B cell (primary cell): ENCODE measurements around the gene KLHL25. TPM values are rescaled to one million over a fixed set of nuclear protein-coding genes. Genes with fewer than 3 reads are reported as not detected.
"Not testable (repeated sequence)": the region's sequence is repeated elsewhere in the genome, so short reads cannot be mapped to it uniquely, and the experiment has no call there.

Experiments used
- ATAC-seq: fragments of 200-7000 bp; cut with Tn5 transposase; one replicate; pipeline ENCODE4 v1.10.0; 2021; ENCODE audit warnings: low read depth, mild to moderate bottlenecking, moderate number of reproducible peaks, moderate library complexity
- CTCF ChIA-PET: fragments of 350-600 bp; sonication (Branson Sonifier 250); formaldehyde crosslinking; loops from one replicate; lab custom pipeline; 2021; ENCODE audit warnings: antibody characterized with exemption, inconsistent platforms; lab: Charles Lee
- POLR2A ChIA-PET: fragments of 350-600 bp; sonication (Branson Sonifier 250); formaldehyde crosslinking; loops from one replicate; lab custom pipeline; 2021; ENCODE audit warnings: antibody characterized with exemption; lab: Charles Lee
- DNase-seq: peaks from one replicate; pipeline ENCODE4 v3.0.0; 2013
- H2AFZ ChIP-seq: 2 replicates; pipeline ENCODE4 v1.6.1; 2012; ENCODE audit warnings: mild to moderate bottlenecking, low read depth, low read length; ENCODE audit not compliant: insufficient read depth, poor library complexity, severe bottlenecking
- H3K27ac ChIP-seq, 2 donors: 1 replicate in 1 of 2; 2 replicates in 1 of 2; pipeline ENCODE4 v1.5.1; 2012 to 2013; ENCODE audit warnings: low read length in 2 of 2, mild to moderate bottlenecking in 2 of 2, moderate library complexity in 1 of 2
- H3K27me3 ChIP-seq, 4 experiments: fragments of 200-600 bp in 1 of 4; sonication (generic) in 1 of 4; replicated peaks in 1 of 4; 1 replicate in 2 of 4; 2 replicates in 2 of 4; pipeline versions ENCODE4 v1.6.1 to v1.7.0; 2013 to 2016; ENCODE audit warnings: low read length in 3 of 4, mild to moderate bottlenecking in 2 of 4, mixed read lengths in 1 of 4, moderate library complexity in 1 of 4; ENCODE audit not compliant: insufficient read depth in 4 of 4, control insufficient read depth in 3 of 4; ENCODE audit errors: control extremely low read depth in 1 of 4
- H3K36me3 ChIP-seq, 2 experiments: replicated peaks in 1 of 2; 1 replicate in 1 of 2; 2 replicates in 1 of 2; pipeline versions ENCODE4 v1.6.1 to v1.7.1; 2013; ENCODE audit warnings: low read length in 1 of 2; ENCODE audit not compliant: insufficient read depth in 2 of 2, control insufficient read depth in 1 of 2; ENCODE audit errors: control extremely low read depth in 1 of 2, extremely low read depth in 1 of 2
- H3K4me1 ChIP-seq, 2 donors: fragments of 200-600 bp in 1 of 2; sonication (generic) in 1 of 2; 1 replicate in 1 of 2; 2 replicates in 1 of 2; pipeline versions ENCODE4 v1.5.1 to v1.6.1; 2013 to 2017; ENCODE audit warnings: low read length in 2 of 2; ENCODE audit not compliant: control insufficient read depth in 2 of 2, insufficient read depth in 2 of 2
- H3K4me2 ChIP-seq: replicated peaks from 2 replicates; pipeline ENCODE3; 2012; ENCODE audit warnings: mild to moderate bottlenecking, low read depth, low read length; ENCODE audit not compliant: poor library complexity, severe bottlenecking
- H3K4me3 ChIP-seq, 5 experiments: fragments of 200-600 bp in 1 of 5; sonication (generic) in 1 of 5; 1 replicate in 3 of 5; 2 replicates in 2 of 5; pipeline versions ENCODE4 v1.5.1 to v1.7.0; 2011 to 2016; ENCODE audit warnings: low read length in 4 of 5, mild to moderate bottlenecking in 4 of 5, low read depth in 2 of 5, control low read depth in 1 of 5, moderate library complexity in 1 of 5; ENCODE audit not compliant: insufficient read depth in 1 of 5; ENCODE audit errors: control extremely low read depth in 1 of 5, extremely low read depth in 1 of 5
- H3K79me2 ChIP-seq: fragments of 200-600 bp; sonication (generic); one replicate; pipeline ENCODE4 v1.6.0; 2016; ENCODE audit warnings: low read length; ENCODE audit not compliant: control insufficient read depth, insufficient read depth
- H3K9ac ChIP-seq: fragments of 200-600 bp; sonication (generic); 2 replicates; pipeline ENCODE4 v1.6.1; 2017; ENCODE audit warnings: mild to moderate bottlenecking, low read length, moderate library complexity
- H3K9me3 ChIP-seq, 3 donors: one replicate each; pipeline versions ENCODE4 v1.6.1 to v1.7.1; 2013; ENCODE audit warnings: low read length in 2 of 3; ENCODE audit not compliant: control insufficient read depth in 2 of 3, insufficient read depth in 1 of 3; ENCODE audit errors: control extremely low read depth in 1 of 3
- H4K20me1 ChIP-seq: 2 replicates; pipeline ENCODE4 v1.6.0; 2012; ENCODE audit warnings: mild to moderate bottlenecking, low read length; ENCODE audit not compliant: insufficient read depth, control insufficient read depth, poor library complexity, severe bottlenecking
- H3K27ac Mint-ChIP-seq: one replicate; pipeline ENCODE4 v1.8.0; 2021; ENCODE audit warnings: mixed read lengths
- H3K27me3 Mint-ChIP-seq: one replicate; pipeline ENCODE4 v1.8.0; 2021; ENCODE audit warnings: mixed read lengths
- H3K4me1 Mint-ChIP-seq: one replicate; pipeline ENCODE4 v1.8.0; 2021; ENCODE audit warnings: mixed read lengths
- H3K4me3 Mint-ChIP-seq: one replicate; pipeline ENCODE4 v1.8.0; 2021; ENCODE audit warnings: mixed read lengths
- H3K9me3 Mint-ChIP-seq: one replicate; pipeline ENCODE4 v1.8.0; 2022; ENCODE audit warnings: mixed read lengths; ENCODE audit not compliant: insufficient read depth
- CTCF ChIP-seq: fragments of 200-600 bp; IDR thresholded peaks from one replicate; pipeline ENCODE4 v1.8.0; 2022; ENCODE audit warnings: antibody characterized with exemption, mild to moderate bottlenecking
- EZH2 ChIP-seq: IDR thresholded peaks from 2 replicates; pipeline ENCODE4 v1.6.1; 2012; ENCODE audit warnings: borderline replicate concordance, low read depth, mild to moderate bottlenecking, moderate library complexity, low read length; ENCODE audit not compliant: insufficient read depth, poor library complexity, severe bottlenecking
- WGBS: methylation state at CpG from one replicate; pipeline ENCODE4 v1.1.5; 2013; ENCODE audit warnings: missing lambda C conversion rate; ENCODE audit not compliant: insufficient coverage; 5-methylcytosine and 5-hydroxymethylcytosine counted together
- intact Hi-C: fragments of 100-400 bp; cut with micrococcal nuclease; formaldehyde crosslinking; loops from one replicate; pipeline ENCODE4 v1.10.0; 2022
- polyA plus RNA-seq: library from polyadenylated mRNA; depleted of rRNA; stranded (reverse); fragments of >200 nt; gene quantifications from 2 replicates; pipeline ENCODE4 v1.2.3, GENCODE V29; 2012
- total RNA-seq, 2 donors: library from RNA; stranded (reverse); fragments of 120-200 nt in 1 of 2; gene quantifications; 1 replicate in 1 of 2; 2 replicates in 1 of 2; pipeline versions ENCODE4 v1.2.3 to v1.2.4, GENCODE V29; 2013 to 2022

KLHL25 gene
- total and polyA plus RNA-seq, 2 donors (not counting 1 experiment from before 2014, with no cell fraction given) = 1.1 to 3.3 TPM

GRCh38 chr15:85832394-85832793, 37.7 kb upstream of the KLHL25 start:
- H3K27ac ChIP-seq = no peak overlapping the region
- ATAC-seq = no peak
- ChIA-PET POLR2A (no interaction called here), CTCF (interaction anchor here (1.4 kb wide), 1 partner anchor 8 kb away, joined by 3 read pairs; no protein-coding TSS in a partner anchor)
- H3K27me3 ChIP-seq = no peaks in the 10 kb centered on the region
- Mint-ChIP-seq H3K27ac (no peak overlapping the region), H3K4me1 (no peaks in the 10 kb centered on the region), H3K9me3 (no peaks in the 10 kb centered on the region), H3K27me3 (peaks cover 9% of the 10 kb centered on the region), H3K4me3 (no peak overlapping the region)
- no peak overlapping the region for H3K9ac ChIP-seq
- no peak overlapping the region for H2AFZ ChIP-seq
- H3K4me3 ChIP-seq = no peak overlapping the region
- no peaks in the 10 kb centered on the region for H3K4me1 ChIP-seq
- no peaks in the 10 kb centered on the region for H4K20me1 ChIP-seq
- no peaks in the 10 kb centered on the region for H3K36me3 ChIP-seq
- intact Hi-C loops = no loop called here
- DNase-seq = no peak
- 100% methylated on average over 1 of the region's 4 CpGs for WGBS
- H3K79me2 ChIP-seq = no peaks in the 10 kb centered on the region
- H3K4me2 ChIP-seq = no peak overlapping the region
- TF ChIP-seq CTCF (no peak), EZH2 (no peak)
- no peaks in the 10 kb centered on the region for H3K9me3 ChIP-seq

- Histone ChIP-seq H4K20me1 (no peaks in the 10 kb centered on the region), H3K4me2 (no peak overlapping the region), H3K9me3 (no peaks in the 10 kb centered on the region), H3K4me1 (no peaks in the 10 kb centered on the region), H3K9ac (no peak overlapping the region), H3K4me3 (no peak overlapping the region), H2AFZ (no peak overlapping the region), H3K36me3 (no peaks in the 10 kb centered on the region), H3K27me3 (no peaks in the 10 kb centered on the region), H3K27ac (no peak overlapping the region), H3K79me2 (no peaks in the 10 kb centered on the region)
- ATAC-seq = no peak
- Mint-ChIP-seq H3K27ac (no peak overlapping the region), H3K4me3 (no peak overlapping the region), H3K4me1 (no peaks in the 10 kb centered on the region), H3K27me3 (peaks cover 9% of the 10 kb centered on the region), H3K9me3 (no peaks in the 10 kb centered on the region)
- DNase-seq = no peak
- no peak for TF ChIP-seq CTCF
- CTCF ChIA-PET = interaction anchor here (1.1 to 1.4 kb wide), 3 partner anchors 9 to 102 kb away, joined by 3 read pairs; no protein-coding TSS in a partner anchor
- POLR2A ChIA-PET = no interaction called here
- intact Hi-C loops = no loop called here
- WGBS = 89% methylated on average over 10 of the region's 15 CpGs
Observed at GRCh38 chr15:85831415-85832113, 36.8 kb upstream of the KLHL25 start.

- peaks cover 12% of the 10 kb centered on the region for H3K27me3 Mint-ChIP-seq
- intact Hi-C loops, H3K4me3 Mint-ChIP-seq, H3K27me3 ChIP-seq, H3K9me3 Mint-ChIP-seq, POLR2A ChIA-PET, H3K27ac ChIP-seq, ATAC-seq, H3K4me1 Mint-ChIP-seq, H3K4me2 ChIP-seq, H3K4me3 ChIP-seq, H4K20me1 ChIP-seq, DNase-seq, H2AFZ ChIP-seq, H3K4me1 ChIP-seq, H3K79me2 ChIP-seq, H3K9ac ChIP-seq, H3K27ac Mint-ChIP-seq, H3K9me3 ChIP-seq, H3K36me3 ChIP-seq: not testable (repeated sequence)
- CTCF ChIA-PET = interaction anchor here (3.0 kb wide), 1 partner anchor 11 kb away, joined by 14 read pairs; no protein-coding TSS in a partner anchor
- 100% methylated on average over 2 of the region's 4 CpGs for WGBS
Observed at GRCh38 chr15:85829754-85830153, 35.0 kb upstream of the KLHL25 start.
